Measurements from ENCODE around the gene ERC2.
"Not testable (repeated sequence)": the region's sequence is repeated elsewhere in the genome, so short reads cannot be mapped to it uniquely, and the experiment has no call there.

The ERC2 gene

DNA sequence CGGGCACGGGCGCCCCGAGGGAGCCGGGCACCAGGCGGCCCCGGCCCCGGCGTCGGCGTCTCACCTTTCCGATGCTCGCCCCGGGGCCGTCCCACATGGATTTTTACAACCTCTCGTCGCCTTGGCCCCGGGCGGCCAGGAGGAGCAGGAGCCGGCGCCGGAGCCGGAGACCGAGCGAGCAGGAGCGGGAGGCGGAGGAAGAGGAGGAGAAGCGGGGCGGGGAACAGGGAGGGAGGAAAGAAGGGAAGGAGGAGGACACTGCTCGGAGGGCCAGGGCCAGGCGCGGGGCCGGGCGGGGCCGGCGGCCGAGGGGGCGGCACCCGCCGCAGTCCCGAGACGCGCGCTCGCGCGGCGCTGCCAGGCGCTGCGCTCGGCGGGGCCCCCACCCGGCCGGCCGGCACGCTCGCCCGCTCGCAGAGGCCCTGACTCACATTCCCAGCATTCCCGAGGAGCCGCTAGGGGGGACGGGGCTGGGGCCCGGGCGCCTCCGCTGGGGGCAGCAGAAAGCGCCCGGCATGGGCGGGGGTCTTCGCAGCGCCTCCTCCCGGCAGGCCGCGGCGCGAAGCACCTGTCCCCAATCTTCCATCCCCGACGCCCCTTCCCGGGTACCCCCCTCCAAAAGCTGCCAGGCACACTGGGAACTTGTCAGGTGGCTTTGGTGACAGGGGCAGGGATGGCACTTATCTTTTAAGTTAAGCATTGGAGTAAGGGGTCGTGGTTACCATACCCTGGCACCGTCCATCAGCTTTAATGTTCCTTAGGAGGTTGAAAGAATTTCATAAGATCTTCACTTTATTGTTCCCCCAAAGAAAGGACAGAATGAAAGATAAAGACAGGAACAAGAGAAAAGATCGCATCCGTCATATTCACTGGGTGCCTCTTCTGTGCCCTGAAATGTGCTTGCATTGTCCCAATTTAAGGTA, at the start of gene ERC2:
Gene ERC2, minus strand, starts transcription at position 284 of the 923 bp plus-strand sequence.
- peak; percentile 44 to 95 (median 66) for DNase-seq
- intact Hi-C loops (cut with DNase I), result no loop called here

- intact Hi-C loops (cut with DNase I), result no loop called here
- DNase-seq, result no peak
These were observed 34.5 kb upstream of the ERC2 start for GRCh38 chr3:56502738-56503137.

- not testable (repeated sequence) for DNase-seq
These were observed 28.1 kb upstream of the ERC2 start for GRCh38 chr3:56496376-56496775.

GRCh38 chr3:56494679-56495322, 26.5 kb upstream of the ERC2 start:
- intact Hi-C loops (cut with DNase I), result loop anchor here (2.0 kb wide), 1 partner anchor 148 kb away; no protein-coding TSS in a partner anchor
- DNase-seq, result peak in 6 of 10 donors; percentile 41 to 91 (median 48)

More at GRCh38 chr3:56496376-56496775, 28.1 kb upstream of the ERC2 start:
- intact Hi-C loops (cut with DNase I), result not testable (repeated sequence)

DNA sequence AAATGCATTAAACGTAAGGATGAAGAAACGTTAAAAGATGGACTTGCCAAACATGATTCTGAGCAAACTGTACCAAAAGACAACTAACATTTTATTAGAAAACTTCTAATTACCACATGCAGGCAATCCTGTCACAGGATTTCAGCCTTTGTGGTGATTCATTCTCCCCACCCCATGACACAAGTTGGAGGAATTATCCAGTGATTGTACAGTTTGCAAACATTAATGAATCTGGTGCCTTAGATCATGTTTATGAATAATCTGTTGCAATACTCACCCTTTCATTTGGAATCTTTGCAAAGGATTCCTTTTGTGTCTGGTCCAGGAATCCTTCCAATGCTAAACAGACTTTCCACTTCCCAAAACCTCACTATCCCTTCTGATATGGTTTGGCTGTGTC, 23.3 kb upstream of the ERC2 start:
- intact Hi-C loops (cut with DNase I), result no loop called here
- no peak for DNase-seq

GRCh38 chr3:56488812-56489600, 20.7 kb upstream of the ERC2 start:
- intact Hi-C loops (cut with DNase I), result no loop called here
- DNase-seq, result no peak

- DNase-seq, result no peak
- intact Hi-C loops (cut with DNase I), result no loop called here
These were observed 16.3 kb upstream of the ERC2 start for GRCh38 chr3:56484525-56485032.

DNA sequence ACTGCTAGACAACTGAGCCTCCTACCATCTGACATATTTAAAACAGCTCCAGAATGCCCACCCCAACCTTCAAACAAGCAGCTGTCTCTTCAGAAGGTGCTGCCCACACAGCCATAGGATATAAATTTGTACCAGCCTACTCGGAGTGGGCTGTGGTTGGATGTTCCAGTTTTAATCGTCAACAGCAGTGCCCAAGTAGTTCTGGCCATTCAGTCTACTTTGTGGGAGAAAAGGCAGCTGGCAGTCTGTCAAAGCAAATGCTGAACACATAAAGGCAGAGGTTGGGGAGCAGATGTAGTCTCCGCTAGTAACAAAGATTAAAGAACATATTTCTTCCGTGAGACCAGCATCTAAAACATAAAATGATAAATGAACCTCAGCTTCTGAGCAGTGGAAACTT, 15.9 kb upstream of the ERC2 start:
- DNase-seq, result peak in 7 of 10 donors; percentile 26 to 87 (median 50)
- intact Hi-C loops (cut with DNase I), result no loop called here

DNA sequence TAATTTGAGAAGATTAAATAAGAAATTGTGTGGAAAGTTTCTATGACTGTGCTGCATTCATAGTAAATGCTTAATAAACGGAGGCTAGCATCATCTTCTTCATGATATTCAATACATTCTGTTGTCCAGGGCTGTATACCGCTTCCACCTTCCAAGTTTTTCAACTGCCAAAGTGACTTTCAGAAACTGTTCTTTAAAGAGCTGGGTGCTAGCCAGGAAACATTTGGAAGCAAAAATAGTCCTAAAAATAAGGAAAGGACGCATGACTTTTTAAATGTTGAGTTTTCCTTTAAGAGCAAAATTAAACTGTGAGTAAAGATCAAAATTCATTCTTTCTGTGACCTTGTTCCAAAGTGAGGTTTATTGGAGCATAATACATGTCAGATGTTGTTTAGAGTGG, 9.4 kb upstream of the ERC2 start:
- no peak for DNase-seq
- intact Hi-C loops (cut with DNase I), result no loop called here

DNA sequence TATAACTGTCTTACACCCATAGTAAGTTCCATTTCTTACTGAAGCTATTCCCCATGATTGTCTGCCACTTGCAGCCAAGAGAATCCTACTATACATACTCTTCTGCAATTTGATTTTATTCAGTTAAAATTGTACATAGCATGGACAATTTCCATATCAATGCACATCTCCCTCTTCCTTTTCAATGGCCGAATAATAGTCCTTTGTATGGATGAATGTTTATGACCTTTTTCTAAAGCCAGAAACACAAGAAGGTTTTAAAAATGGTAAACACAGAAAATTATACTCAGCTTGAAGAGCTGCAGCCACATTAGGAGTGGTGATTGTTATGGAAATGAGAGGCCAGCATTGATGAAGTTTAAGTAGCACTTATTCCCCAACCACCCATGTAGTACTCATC, 8.5 kb upstream of the ERC2 start:
- no peak for DNase-seq

DNA sequence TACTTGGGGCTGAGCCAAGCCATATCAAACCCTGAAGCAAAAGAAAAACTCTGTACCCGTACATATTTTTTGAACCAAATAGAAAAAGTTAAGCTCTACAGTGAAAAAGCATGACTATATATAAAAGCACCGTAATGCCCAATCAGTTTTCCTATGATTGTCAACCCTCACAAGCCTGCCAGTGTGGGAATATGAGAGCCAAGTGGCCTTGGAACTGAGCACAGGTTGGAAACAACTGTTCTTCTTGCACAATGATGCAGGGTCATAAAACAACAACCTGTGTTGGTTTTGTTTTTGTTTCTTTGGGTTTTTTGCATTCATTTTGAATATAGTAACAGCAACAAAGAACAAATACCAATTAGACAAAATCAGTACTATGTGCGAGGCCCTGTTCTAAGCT, 3.5 kb upstream of the ERC2 start:
- intact Hi-C loops (cut with DNase I), result no loop called here
- no peak for DNase-seq

More for the DNA sequence above, 8.5 kb upstream of the ERC2 start:
- intact Hi-C loops (cut with DNase I), result no loop called here

GRCh38 chr3:56469141-56469540, 874 bp upstream of the ERC2 start:
- no peak for DNase-seq
- intact Hi-C loops (cut with DNase I), result no loop called here

GRCh38 chr3:56467801-56468183, 475 bp downstream of the ERC2 start:
- DNase-seq, result peak in 6 of 10 donors; percentile 13 to 85 (median 46)

GRCh38 chr3:56467108-56467507, 1.2 kb downstream of the ERC2 start:
- peak; percentile 65 to 98 (median 90) for DNase-seq
- intact Hi-C loops (cut with DNase I), result no loop called here

More at GRCh38 chr3:56467801-56468183, 475 bp downstream of the ERC2 start:
- intact Hi-C loops (cut with DNase I), result no loop called here

GRCh38 chr3:56459719-56460118, 8.5 kb downstream of the ERC2 start:
- intact Hi-C loops (cut with DNase I), result no loop called here
- no peak for DNase-seq

GRCh38 chr3:56459104-56459496, 9.2 kb downstream of the ERC2 start:
- DNase-seq, result no peak
- intact Hi-C loops (cut with DNase I), result no loop called here

DNA sequence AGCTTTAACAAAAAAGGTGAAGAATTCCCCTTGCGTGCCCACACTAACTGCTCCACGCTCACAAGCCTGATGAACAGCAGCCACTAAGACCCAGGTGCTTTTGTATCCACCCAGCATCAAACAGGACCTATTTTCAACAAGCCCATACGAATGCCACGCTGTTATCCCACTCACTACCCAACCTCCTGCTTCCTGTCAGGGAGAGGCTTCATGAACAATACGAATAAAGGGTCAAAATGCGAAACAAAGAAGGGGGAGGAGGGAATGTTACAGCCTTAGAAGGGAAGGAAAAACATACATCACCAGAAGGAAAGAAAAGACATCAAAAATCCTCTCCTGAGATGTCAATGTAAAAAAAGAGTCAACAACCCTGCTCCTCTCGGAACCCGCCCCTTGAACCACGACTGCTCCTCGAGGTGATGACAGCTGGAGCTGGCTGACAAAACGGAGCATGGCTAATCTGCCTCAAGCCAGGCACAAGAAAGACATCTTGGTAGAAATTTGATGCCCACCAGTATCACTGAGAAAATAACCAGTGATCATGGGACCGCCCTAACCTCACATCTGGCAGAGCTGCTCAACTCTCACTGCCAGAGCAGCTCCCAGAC, 9.7 kb downstream of the ERC2 start:
- intact Hi-C loops (cut with DNase I), result no loop called here
- DNase-seq, result no peak

- intact Hi-C loops (cut with DNase I), result no loop called here
These were observed 12.2 kb downstream of the ERC2 start for GRCh38 chr3:56456117-56456516.

DNA sequence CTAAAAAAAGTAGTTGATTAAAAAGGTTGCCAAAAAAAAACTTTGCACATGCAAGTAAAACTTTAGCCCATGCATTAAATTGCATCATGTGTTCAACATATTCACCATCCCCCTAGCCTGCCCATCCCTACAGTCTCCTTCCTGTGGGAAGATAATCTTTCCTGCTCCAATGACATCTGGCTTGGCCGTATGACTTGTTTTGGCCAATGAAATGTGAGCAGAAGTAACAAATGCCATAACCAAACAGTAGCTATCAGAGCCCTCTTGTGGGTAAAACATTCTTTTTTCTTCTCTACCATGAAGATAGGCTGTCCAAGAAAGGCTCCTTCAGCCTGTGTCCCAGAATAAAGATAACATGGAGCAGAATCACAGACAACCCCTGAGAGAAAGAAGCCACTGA, 15.3 kb downstream of the ERC2 start:
- DNase-seq, result no peak
- intact Hi-C loops (cut with DNase I), result no loop called here

More at GRCh38 chr3:56456117-56456516, 12.2 kb downstream of the ERC2 start:
- no peak for DNase-seq

- intact Hi-C loops (cut with DNase I), result no loop called here
- DNase-seq, result no peak
These were observed 16.2 kb downstream of the ERC2 start for GRCh38 chr3:56452085-56452484.
